ENCODE results near the gene AQP6.
"Not testable (repeated sequence)": the region's sequence is repeated elsewhere in the genome, so short reads cannot be mapped to it uniquely, and the experiment has no call there.

Gene AQP6

DNA sequence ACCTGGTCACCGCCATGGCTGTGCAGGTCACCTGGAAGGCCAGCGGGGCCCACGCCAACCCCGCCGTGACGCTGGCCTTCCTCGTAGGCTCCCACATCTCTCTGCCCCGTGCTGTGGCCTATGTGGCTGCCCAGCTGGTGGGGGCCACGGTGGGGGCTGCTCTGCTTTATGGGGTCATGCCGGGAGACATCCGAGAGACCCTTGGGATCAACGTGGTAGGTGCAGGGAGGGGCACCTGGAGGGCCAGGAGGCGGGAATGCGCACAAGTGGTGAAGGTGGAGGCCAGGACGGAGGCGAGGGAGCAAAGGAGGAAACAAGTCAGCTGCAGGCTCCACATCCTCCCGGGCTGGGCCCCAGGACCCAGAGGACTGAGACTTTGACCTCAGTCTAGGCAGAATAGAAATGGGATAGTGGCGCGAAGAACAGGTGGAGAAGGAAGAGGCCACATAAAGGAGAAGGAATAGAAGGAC is 649 bp downstream of the AQP6 start:
- no peak for DNase-seq

DNA sequence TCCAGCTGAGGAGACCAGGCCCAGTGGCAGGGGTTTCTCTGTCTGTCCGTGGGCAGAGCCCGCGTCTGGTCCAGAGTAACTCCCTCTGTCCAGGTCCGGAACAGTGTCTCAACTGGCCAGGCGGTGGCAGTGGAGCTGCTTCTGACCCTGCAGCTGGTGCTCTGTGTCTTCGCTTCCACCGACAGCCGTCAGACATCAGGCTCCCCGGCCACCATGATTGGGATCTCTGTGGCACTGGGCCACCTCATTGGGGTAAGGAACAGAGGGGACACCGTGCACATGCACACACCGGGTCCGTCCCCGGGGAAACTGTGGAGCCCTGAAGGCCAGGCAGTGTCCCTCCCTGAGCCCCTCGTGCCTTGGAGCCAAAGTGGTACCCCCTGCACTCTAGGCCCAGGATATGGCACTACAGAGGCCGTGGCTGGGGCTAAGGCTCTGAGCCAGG is 1.5 kb downstream of the AQP6 start:
- no peak for DNase-seq

DNA sequence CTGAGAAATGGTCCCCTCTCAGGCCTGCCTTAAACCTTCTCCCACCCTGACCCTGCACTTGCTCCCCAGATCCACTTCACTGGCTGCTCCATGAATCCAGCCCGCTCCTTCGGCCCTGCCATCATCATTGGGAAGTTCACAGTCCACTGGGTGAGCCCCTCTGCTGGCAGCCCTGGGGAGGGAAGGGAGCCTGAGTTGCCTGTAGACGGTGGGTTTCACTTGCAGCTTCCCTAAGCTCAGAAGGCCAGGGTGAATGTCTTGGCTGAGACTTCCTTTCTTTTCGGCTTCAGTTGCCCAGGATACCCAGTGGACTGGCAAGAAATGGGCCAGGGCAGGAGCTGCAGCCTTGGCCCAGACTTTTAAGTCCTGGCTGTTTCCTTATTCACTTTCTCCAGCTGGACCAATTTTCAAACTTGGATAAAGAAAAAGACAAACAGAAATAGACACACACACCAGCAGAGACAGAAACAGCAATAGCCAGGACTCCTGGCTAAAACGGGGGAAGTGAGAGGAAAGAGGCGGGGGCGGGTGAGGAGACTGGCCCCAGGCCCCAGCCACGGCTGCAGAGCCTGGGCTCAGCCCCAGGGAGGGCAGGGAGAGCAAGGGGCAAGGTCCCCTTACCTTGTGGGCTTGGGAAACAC is 2.0 kb downstream of the AQP6 start:
- DNase-seq = no peak

DNA sequence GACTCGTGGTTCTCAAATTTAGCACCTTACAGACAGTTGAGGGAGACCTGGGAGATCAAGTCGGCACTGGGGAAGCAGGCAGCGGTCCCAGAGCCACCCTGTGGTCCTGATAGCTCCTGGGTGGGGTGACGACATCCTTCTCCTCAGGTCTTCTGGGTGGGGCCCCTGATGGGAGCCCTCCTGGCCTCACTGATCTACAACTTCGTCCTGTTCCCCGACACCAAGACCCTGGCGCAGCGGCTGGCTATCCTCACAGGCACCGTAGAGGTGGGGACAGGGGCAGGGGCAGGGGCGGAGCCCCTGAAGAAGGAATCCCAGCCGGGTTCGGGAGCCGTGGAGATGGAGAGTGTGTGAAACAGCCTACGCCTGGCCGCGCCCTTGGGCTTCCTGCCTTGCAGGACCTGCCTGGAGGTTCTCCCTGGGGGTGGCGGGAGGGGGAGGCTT is 2.6 kb downstream of the AQP6 start:
- DNase-seq = no peak

DNA sequence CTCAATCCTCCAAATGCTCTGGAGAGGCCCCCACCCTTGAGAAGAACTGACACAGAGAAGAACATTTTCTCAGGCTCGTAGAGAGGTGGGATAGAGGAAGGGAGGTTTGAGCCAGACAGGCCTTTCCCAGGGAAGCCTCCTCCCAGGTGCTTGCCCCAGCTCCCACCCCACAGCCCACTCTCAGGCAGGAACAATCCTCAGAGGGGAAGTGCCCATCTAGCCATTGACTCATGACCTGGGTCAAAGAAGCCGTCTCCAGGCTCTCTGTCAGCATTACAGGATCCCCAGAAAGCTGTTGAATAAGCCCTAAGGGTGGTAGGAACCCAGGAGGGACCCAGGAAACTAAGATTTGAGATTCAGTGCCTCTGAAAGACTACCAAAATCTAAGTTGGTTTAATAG is 3.8 kb downstream of the AQP6 start:
- no peak for DNase-seq

DNA sequence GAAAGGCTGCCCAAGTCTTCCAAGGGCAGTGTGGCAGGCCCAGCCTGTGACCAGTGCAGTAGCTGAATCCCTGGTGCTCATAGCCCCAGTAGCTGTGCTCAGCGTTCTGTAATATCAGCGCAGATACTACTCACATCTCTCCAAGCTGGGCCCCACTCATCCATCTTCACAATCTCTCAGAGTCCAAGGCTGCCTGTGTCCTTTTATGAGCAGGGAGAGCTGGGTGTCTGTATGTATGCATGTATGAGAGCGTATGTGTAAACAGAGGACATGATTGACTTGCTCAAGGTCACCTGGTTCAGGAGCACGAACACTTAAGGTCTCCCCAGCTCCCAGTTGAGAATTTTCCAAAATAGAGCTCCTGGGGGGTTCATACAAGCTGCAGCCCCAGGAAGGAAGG is 5.4 kb downstream of the AQP6 start:
- DNase-seq = no peak

DNA sequence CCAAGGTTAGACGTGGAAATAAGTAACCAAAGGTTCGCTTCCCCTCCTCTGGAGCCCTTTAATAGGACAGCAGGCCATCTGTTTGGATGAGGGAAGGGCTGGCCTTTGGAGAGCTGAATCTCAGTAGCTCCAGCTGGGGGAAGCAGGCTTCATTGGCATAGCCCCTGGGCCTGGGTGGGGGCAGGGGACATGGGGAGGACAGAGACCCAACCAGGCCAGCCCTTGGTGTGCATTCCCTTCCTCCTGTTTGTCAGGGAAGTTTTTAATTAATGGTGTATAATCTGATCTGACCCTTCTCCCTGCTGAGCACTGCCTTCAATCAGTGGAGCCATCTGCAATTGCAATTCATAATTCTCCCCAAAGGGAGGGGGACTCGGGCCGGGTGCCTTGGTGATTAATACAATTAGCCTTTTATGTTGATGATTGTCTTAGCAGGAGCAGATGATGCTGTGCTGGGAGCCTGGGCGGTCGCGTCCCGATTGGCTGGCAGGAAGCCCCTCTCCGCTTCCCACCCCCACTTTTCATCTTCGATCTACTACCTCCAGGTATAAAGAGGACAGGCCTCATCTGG is 6.4 kb downstream of the AQP6 start:
- no peak for DNase-seq

DNA sequence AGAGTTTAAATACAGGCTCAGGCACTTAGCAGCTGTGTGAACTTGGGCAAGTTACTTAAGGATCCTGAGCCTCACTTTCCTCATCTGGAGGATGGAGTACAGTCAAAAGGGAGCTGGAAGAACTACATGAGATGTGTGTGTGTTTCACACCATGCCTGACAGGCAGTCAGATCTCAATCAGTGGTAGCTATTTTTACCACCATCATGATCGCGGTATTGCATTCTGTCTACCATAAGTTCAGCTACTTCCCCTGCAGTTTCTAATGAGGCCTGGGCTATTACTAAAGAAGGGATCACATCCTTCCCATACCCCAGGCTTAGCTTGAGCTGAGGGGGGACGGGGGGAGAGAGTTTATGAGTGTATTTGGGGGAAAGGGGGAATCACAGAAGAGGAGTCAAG is 7.0 kb downstream of the AQP6 start:
- DNase-seq = no peak

DNA sequence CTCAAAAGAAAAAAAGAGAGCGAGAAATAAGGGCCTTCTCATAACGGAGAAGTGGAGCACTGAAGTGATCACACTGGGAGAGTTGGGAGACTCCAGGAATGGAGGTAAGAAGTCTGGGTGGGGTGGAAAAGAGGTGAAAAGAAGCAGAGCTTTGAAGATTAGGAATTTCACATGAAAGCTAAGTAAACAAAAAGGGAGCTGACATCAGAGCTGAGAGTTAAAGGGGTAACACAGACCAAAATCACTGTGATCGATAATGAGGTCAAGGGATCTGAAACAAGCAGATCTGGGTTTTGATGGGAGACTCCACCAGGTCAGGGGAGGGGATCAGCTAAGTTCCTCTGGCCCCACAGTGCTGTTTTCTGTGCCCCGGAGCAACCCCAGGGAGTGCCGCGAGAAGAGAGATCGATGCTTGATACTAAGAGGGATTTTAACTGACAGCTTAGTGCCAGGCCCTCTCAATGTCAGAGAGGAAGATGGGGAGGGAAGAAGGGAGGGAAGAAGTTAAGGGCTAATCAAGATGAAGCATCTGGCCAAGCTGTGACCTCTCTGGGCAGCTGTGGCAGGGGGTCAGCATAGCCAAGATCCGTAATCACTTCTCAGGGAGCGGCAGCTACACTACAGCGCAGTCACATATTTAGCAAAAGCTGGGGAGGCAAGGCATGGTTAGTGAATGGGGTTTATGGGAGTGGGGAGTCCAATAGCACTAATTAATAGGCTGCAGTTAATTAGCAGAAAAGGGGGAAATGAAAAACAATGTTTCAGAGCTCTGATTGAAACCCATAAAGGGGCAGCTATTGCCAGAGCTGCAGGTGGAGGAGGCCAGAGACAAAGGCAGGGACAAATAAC is 8.0 kb downstream of the AQP6 start:
- DNase-seq = no peak

DNA sequence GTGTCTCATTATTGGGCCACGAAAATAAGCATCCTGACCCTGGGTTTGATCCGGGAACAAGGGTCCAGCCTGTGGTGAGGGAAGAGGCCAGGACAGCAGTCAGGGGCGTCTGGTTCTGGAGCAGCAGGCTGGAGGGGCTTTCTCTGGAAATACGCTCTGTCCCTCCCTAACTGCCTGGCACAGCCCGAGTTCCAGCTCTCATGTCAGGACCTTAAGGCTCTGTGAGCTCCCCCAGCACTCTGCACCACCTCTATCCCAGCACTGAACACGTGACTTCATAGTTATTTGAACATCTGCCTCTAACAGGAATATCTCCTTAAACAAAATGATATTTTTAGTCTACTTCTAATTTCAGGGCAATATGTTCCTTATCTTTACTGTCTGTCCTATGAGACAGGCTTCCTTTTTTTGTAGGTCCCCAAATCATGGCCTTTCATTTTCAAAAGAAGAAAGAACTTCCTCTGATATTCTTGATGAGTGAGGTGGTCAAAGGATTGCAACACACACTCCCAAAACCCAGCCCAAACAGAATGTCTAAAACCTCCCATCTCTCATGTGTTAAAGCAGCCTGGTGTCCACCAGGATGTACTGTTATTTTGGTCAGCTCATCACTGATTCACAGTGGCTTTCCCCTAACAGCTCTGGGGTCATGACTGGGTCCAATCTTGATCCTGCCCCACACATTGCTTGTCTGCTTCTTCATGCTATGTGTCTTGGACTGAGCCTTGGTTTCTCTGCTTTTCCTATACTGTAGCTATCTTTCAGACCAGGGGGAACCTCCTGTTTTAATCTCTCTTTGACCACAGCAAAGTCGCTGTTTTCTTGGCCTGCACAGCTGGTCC is 9.7 kb downstream of the AQP6 start:
- DNase-seq = no peak

DNA sequence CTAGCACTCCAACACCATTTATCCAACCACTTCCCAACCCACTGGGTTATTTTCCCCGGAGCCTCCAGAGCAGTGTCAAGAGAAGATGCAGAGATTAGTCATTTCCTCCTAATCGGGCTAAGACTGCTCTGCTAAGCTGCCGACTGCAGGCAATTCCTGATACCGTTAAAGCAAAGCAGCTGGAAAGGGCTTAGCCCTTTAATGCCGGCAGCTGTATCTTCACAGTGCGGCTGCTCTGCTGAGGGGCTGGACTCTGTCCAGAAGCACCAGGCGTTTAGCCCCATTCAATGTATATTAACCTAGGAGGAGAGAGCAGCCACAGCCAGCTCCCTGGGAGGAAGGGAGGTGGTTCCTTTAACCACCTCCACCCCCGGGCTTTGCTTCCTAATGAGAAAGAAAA is 11.1 kb downstream of the AQP6 start:
- DNase-seq = no peak

DNA sequence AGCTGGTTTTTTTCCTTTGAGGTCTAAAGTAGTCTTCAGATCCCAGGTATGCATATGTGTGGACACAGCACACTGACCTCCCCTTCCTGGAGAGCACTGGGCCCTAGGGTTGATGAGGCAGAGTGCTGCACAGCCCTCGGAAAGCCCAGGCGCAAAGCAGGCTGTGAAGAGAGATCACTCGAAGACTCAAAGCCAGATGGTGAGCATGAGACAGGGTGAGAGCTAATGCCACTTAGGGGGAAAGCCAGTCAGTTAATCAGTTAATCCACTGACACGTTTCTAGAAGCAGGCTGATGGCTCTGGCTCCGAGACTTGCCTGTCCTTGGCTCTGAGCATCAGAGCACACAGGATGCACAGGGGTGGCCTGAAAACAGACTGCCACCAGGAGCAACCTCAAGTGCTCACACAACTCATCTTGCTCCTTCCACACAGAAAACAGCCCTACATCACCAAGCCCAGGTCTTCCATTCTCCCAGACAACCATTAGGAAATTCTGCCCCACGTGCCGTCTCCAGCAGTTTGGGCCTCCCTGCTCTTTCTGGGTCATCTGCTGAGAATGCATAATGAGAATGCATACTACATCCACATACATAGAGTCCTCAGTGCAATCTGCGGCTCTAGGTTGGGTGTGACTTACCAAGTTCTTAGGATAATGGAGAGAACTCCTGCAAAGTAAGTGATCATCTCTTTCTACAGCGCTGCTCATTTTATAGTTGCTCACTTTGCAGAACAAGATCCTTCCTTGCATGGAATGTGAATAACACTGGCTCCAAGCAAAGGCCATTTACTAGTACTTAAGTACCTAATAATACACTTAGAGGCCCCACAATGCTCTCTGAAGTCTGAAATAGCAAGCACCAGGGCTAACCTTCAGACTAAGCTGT is 12.0 kb downstream of the AQP6 start:
- DNase-seq = no peak

DNA sequence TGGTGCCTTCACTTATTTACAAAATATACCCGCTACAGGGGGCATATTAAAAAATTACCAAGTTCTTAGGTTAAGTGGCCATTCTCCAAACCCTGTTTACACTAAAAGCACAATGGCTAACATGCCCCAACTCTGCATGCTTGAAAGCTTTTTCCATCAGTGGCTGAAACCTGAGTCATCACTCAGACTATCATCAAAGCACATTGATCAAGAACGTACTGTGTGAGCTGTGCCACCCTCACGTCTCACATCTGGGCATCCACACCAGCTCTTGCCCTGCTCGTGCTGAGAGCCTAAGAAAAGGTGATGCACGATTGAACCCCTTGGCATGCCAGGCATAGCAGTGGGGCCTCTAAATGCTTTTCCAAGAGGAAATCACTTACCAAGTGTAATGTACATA is 13.2 kb downstream of the AQP6 start:
- DNase-seq = no peak

DNA sequence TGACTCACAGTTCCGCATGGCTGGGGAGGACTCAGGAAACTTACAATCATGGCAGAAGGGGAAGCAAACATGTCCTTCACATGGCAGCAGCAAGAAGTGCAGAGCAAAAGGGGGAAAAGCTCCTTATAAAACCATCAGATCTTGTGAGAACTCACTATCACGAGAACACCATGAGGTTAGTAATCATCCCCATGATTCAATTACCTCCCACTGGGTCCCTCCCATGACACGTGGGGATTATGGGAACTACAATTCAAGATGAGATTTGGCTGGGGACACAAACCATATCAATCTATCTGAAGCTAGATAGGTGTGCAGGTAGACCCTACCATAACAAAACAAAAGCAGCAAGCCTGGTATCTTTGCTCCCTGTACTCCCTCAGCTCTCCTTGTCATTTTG is 13.7 kb downstream of the AQP6 start:
- not testable (repeated sequence) for DNase-seq

DNA sequence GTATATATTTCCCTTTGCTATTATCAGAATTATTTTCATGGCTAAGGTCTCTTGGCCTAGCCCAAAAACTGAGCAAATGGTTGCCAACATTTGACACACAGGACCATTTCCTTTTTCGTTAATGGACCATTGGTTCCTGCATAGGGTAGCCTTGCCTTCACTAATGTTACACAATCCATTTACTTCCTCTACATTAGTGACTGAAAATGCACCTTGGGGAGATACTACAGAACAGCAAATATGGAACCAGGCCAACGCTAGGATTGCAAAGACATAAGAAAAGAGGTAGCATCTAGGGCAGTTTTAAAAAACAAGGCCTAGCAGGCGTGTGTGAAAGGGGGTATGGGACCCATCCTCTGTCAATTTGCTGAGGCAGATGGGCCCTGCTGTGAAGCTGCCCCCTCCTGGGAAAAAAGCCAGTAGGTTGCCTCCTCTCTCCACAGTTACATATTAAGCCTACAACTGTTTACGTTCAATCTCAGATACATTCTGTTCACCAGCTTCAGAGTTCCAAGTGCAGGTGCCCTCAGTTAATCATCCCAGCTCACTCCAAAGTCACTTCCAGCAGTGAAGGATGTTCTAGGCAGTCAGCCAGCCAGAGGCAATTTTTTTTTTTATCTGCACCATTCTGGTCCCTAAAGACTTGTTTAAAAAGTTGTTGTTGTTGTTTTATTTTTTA is 15.0 kb downstream of the AQP6 start:
- no peak for DNase-seq

DNA sequence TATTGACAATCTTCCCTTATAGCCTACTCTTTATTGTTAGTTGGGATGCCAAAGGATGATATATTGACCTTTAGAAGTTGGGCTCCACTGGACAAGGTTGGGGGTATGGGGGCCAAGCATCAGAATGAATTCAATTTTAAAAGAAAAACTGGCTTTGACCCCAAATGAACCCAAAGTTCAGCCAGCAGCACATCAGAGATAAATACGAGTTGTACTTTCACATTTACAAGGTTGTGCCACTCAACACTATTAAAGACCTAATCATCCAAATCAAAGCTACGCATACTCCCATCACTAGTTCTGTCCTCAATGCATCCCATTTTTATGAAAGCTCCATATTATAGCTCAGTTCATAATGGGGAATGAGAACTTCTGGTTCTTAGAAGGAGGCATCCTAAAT is 16.7 kb downstream of the AQP6 start:
- DNase-seq = not testable (repeated sequence)

DNA sequence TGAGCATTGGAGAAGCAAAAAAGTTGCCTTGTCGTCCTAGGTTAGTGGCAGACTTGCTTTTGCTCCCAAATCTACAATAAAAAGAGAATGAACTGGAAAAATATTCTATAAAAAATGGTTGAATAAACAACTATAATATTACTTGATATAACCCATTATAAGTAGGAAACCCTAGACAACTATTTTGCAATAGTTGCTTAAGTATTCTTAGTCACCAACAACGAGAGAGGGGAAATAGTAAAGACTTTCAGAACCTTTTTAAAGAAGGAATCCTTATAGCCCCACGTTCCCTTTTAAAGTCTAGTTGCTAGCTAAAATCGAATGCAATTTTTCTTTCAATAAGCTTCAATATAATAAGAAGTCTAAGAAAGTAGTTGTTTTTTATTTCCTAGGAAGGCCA is 17.5 kb downstream of the AQP6 start:
- no peak for DNase-seq

DNA sequence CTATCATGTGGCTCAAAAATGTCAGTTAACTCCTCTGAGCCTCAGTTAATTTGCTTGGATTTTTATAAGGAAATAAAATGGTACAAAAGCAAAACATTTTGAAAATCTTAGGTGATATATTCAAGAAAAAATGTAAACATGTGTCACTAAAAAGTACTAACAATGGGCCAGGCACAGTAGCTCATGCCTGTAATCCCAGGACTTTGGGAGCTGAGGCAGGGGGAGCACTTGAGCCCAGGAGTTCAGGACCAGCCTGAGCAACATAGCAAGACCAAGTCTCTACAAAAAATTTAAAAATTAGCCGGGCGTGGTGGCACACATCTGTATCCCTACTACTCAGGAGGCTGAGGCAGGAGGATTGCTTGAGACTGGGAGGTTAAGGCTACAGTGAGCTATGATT is 25.7 kb downstream of the AQP6 start:
- no peak for DNase-seq

DNA sequence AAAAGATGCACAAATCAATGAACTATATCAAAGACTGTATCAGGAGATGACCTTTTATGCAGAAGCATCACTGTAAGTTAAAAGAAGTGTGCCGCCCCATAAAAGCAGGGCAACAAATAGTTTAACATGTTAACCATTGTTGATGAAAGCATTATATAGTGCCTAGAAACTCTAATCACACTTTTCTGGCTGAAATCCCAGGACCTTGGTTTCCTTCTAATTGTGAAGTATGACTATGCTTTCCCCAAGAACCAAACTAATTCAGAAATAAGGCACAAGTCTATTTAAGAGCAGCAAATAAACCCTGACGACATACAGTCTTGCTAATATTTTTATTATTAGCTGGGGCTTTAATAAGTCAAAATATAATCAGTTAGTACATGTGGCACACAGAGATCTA is 30.8 kb downstream of the AQP6 start:
- no peak for DNase-seq

DNA sequence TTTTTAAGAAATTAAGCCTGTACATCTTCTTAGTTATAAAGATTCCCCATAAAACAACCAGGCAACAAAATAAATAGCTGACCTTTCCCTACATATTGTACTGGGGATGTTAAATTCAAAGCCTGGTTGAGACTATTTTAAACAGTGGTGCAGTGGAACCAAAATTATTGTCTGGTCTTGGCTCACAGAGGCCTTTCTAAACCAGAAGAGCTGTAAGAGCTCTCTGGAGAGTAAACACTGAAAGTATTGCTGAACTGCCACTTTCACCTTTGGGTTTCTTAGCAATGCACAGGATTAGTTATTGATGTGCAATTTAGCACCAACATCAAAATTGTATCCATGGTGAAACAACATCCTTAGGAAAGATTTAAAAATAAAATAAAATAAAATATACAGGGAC is 31.9 kb downstream of the AQP6 start:
- no peak for DNase-seq

DNA sequence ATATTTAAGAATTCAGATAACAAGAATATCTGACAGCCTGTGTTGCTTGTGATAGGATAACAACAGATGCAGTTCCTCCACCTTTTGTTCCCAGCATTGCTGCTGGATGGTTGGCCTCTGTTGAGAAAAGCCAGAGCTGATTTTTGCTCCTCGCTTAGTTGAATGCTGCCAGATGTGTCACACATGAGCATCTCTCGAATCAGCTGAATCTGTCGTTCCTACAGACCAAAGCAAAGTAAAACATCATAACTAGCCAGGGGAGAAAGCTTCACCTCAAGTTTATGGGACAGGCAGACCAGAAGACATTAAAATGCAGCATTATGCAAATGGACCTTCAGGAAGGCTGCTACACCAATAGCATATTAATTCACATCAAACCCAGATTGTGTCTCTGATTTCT is 32.4 kb downstream of the AQP6 start:
- no peak for DNase-seq

DNA sequence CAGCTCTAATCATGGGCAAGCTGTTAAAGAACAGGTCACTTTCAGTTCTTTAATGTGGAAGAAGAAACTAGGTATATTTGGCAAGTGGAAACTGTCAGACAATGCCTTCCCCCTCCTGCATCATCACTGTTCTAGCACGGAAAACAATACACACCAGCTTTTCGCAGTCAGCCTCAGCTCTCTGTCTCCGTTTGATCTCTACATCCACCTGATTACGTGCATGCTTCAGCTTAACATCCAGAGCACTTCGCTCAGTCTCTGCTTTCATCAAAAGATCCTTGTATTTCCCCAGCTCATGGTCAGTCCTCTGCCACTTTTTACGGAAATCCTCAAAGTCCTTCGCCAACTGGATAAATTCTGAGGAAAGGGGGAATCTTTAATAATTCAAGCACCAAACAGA is 33.5 kb downstream of the AQP6 start:
- no peak for DNase-seq
